ENCODE measurements around the gene KRTAP9-6.

KRTAP9-6 gene

GRCh38 chr17:41284043-41284442 lies 18.9 kb downstream of the KRTAP9-6 start:
- H3K4me3 ChIP-seq (ENCODE audit: low read length), result no peak overlapping the region
- no peaks in the 10 kb centered on the region for H3K4me1 ChIP-seq (ENCODE audit: control insufficient read depth, insufficient read depth, low read length)
- no peak overlapping the region for H3K27ac ChIP-seq (ENCODE audit: low read depth, low read length)
- no peaks in the 10 kb centered on the region for H3K27me3 ChIP-seq (ENCODE audit: control insufficient read depth, insufficient read depth, low read length)
- H3K36me3 ChIP-seq (ENCODE audit: control insufficient read depth, insufficient read depth, low read length), result no peaks in the 10 kb centered on the region
- no peak overlapping the region for H3K9ac ChIP-seq (ENCODE audit: low read length)

- Histone ChIP-seq H3K4me1 (ENCODE audit: control insufficient read depth, insufficient read depth, low read length) (no peaks in the 10 kb centered on the region), H3K36me3 (ENCODE audit: control insufficient read depth, insufficient read depth, low read length) (no peaks in the 10 kb centered on the region), H3K4me3 (ENCODE audit: low read length) (no peak overlapping the region), H3K27me3 (ENCODE audit: control insufficient read depth, insufficient read depth, low read length) (no peaks in the 10 kb centered on the region), H3K27ac (ENCODE audit: low read depth, low read length) (no peak overlapping the region), H3K9ac (ENCODE audit: low read length) (no peak overlapping the region)
Observed at GRCh38 chr17:41284546-41284945, 19.4 kb downstream of the KRTAP9-6 start.

- H3K4me3 ChIP-seq (ENCODE audit: low read length), result no peak overlapping the region
- no peaks in the 10 kb centered on the region for H3K4me1 ChIP-seq (ENCODE audit: control insufficient read depth, insufficient read depth, low read length)
- H3K27ac ChIP-seq (ENCODE audit: low read depth, low read length), result no peak overlapping the region
- no peaks in the 10 kb centered on the region for H3K27me3 ChIP-seq (ENCODE audit: control insufficient read depth, insufficient read depth, low read length)
- no peaks in the 10 kb centered on the region for H3K36me3 ChIP-seq (ENCODE audit: control insufficient read depth, insufficient read depth, low read length)
- no peak overlapping the region for H3K9ac ChIP-seq (ENCODE audit: low read length)
Observed at GRCh38 chr17:41287050-41287449, 21.9 kb downstream of the KRTAP9-6 start.

GRCh38 chr17:41294016-41294415 lies 28.8 kb downstream of the KRTAP9-6 start:
- H3K4me3 ChIP-seq (ENCODE audit: low read length), result no peak overlapping the region
- no peaks in the 10 kb centered on the region for H3K27me3 ChIP-seq (ENCODE audit: control insufficient read depth, insufficient read depth, low read length)
- H3K36me3 ChIP-seq (ENCODE audit: control insufficient read depth, insufficient read depth, low read length), result no peaks in the 10 kb centered on the region
- H3K9ac ChIP-seq (ENCODE audit: low read length), result no peak overlapping the region
- H3K4me1 ChIP-seq (ENCODE audit: control insufficient read depth, insufficient read depth, low read length), result no peaks in the 10 kb centered on the region
- H3K27ac ChIP-seq (ENCODE audit: low read depth, low read length), result no peak overlapping the region

GRCh38 chr17:41296846-41297245 lies 31.7 kb downstream of the KRTAP9-6 start:
- H3K27me3 ChIP-seq (ENCODE audit: control insufficient read depth, insufficient read depth, low read length), result no peaks in the 10 kb centered on the region
- no peak overlapping the region for H3K9ac ChIP-seq (ENCODE audit: low read length)
- H3K36me3 ChIP-seq (ENCODE audit: control insufficient read depth, insufficient read depth, low read length), result no peaks in the 10 kb centered on the region
- H3K4me3 ChIP-seq (ENCODE audit: low read length), result no peak overlapping the region
- H3K27ac ChIP-seq (ENCODE audit: low read depth, low read length), result no peak overlapping the region
- no peaks in the 10 kb centered on the region for H3K4me1 ChIP-seq (ENCODE audit: control insufficient read depth, insufficient read depth, low read length)

- Histone ChIP-seq H3K27me3 (ENCODE audit: control insufficient read depth, insufficient read depth, low read length) (no peaks in the 10 kb centered on the region), H3K4me3 (ENCODE audit: low read length) (no peak overlapping the region), H3K27ac (ENCODE audit: low read depth, low read length) (no peak overlapping the region), H3K9ac (ENCODE audit: low read length) (no peak overlapping the region), H3K4me1 (ENCODE audit: control insufficient read depth, insufficient read depth, low read length) (no peaks in the 10 kb centered on the region), H3K36me3 (ENCODE audit: control insufficient read depth, insufficient read depth, low read length) (no peaks in the 10 kb centered on the region)
Observed at GRCh38 chr17:41298458-41299135, 33.4 kb downstream of the KRTAP9-6 start.

GRCh38 chr17:41301204-41301790 lies 36.1 kb downstream of the KRTAP9-6 start:
- Histone ChIP-seq H3K36me3 (ENCODE audit: control insufficient read depth, insufficient read depth, low read length) (no peaks in the 10 kb centered on the region), H3K4me1 (ENCODE audit: control insufficient read depth, insufficient read depth, low read length) (no peaks in the 10 kb centered on the region), H3K9ac (ENCODE audit: low read length) (no peak overlapping the region), H3K27ac (ENCODE audit: low read depth, low read length) (no peak overlapping the region), H3K4me3 (ENCODE audit: low read length) (no peak overlapping the region), H3K27me3 (ENCODE audit: control insufficient read depth, insufficient read depth, low read length) (no peaks in the 10 kb centered on the region)

GRCh38 chr17:41301916-41302901 lies 37.0 kb downstream of the KRTAP9-6 start, which contains the start of gene KRTAP29-1:
Gene KRTAP29-1, minus strand, starts transcription at chr17:41302851. Its CDS starts 0 bp downstream, at chr17:41302851.
- no peaks in the 10 kb centered on the region for H3K36me3 ChIP-seq (ENCODE audit: control insufficient read depth, insufficient read depth, low read length)
- no peak within 1 kb of the TSS for H3K27ac ChIP-seq (ENCODE audit: low read depth, low read length)
- no peaks in the 10 kb centered on the region for H3K4me1 ChIP-seq (ENCODE audit: control insufficient read depth, insufficient read depth, low read length)
- no peak within 1 kb of the TSS for H3K4me3 ChIP-seq (ENCODE audit: low read length)
- H3K27me3 ChIP-seq (ENCODE audit: control insufficient read depth, insufficient read depth, low read length), result no peaks in the 10 kb centered on the region
- H3K9ac ChIP-seq (ENCODE audit: low read length), result no peak within 1 kb of the TSS

GRCh38 chr17:41302981-41303380 lies 37.8 kb downstream of the KRTAP9-6 start:
- no peak overlapping the region for H3K4me3 ChIP-seq (ENCODE audit: low read length)
- H3K36me3 ChIP-seq (ENCODE audit: control insufficient read depth, insufficient read depth, low read length), result no peaks in the 10 kb centered on the region
- H3K27me3 ChIP-seq (ENCODE audit: control insufficient read depth, insufficient read depth, low read length), result no peaks in the 10 kb centered on the region
- no peaks in the 10 kb centered on the region for H3K4me1 ChIP-seq (ENCODE audit: control insufficient read depth, insufficient read depth, low read length)
- no peak overlapping the region for H3K9ac ChIP-seq (ENCODE audit: low read length)
- H3K27ac ChIP-seq (ENCODE audit: low read depth, low read length), result no peak overlapping the region

GRCh38 chr17:41304091-41304490 lies 38.9 kb downstream of the KRTAP9-6 start:
- H3K9ac ChIP-seq (ENCODE audit: low read length), result no peak overlapping the region
- no peak overlapping the region for H3K27ac ChIP-seq (ENCODE audit: low read depth, low read length)
- H3K36me3 ChIP-seq (ENCODE audit: control insufficient read depth, insufficient read depth, low read length), result no peaks in the 10 kb centered on the region
- H3K4me3 ChIP-seq (ENCODE audit: low read length), result no peak overlapping the region
- H3K27me3 ChIP-seq (ENCODE audit: control insufficient read depth, insufficient read depth, low read length), result no peaks in the 10 kb centered on the region
- no peaks in the 10 kb centered on the region for H3K4me1 ChIP-seq (ENCODE audit: control insufficient read depth, insufficient read depth, low read length)

- Histone ChIP-seq H3K36me3 (ENCODE audit: control insufficient read depth, insufficient read depth, low read length) (no peaks in the 10 kb centered on the region), H3K27me3 (ENCODE audit: control insufficient read depth, insufficient read depth, low read length) (no peaks in the 10 kb centered on the region), H3K4me3 (ENCODE audit: low read length) (no peak overlapping the region), H3K9ac (ENCODE audit: low read length) (no peak overlapping the region), H3K4me1 (ENCODE audit: control insufficient read depth, insufficient read depth, low read length) (no peaks in the 10 kb centered on the region), H3K27ac (ENCODE audit: low read depth, low read length) (no peak overlapping the region)
Observed at GRCh38 chr17:41307647-41308046, 42.5 kb downstream of the KRTAP9-6 start.

GRCh38 chr17:41308251-41308917 lies 43.2 kb downstream of the KRTAP9-6 start:
- H3K9ac ChIP-seq (ENCODE audit: low read length), result no peak overlapping the region
- no peaks in the 10 kb centered on the region for H3K27me3 ChIP-seq (ENCODE audit: control insufficient read depth, insufficient read depth, low read length)
- no peak overlapping the region for H3K4me3 ChIP-seq (ENCODE audit: low read length)
- H3K27ac ChIP-seq (ENCODE audit: low read depth, low read length), result no peak overlapping the region
- H3K4me1 ChIP-seq (ENCODE audit: control insufficient read depth, insufficient read depth, low read length), result no peaks in the 10 kb centered on the region
- H3K36me3 ChIP-seq (ENCODE audit: control insufficient read depth, insufficient read depth, low read length), result no peaks in the 10 kb centered on the region
